Measurements from ENCODE around the gene KLHL18. TPM values are rescaled to one million over a fixed set of nuclear protein-coding genes. Genes with fewer than 3 reads are reported as not detected.
A peak's percentile ranks its signal among the peaks of the same experiment; 100 is the strongest.
"Not testable (repeated sequence)": the region's sequence is repeated elsewhere in the genome, so short reads cannot be mapped to it uniquely, and the experiment has no call there.

KLHL18 gene
- total RNA-seq, 2 donors from 2014 or later, result 23.0 to 25.1 TPM

GRCh38 chr3:47265725-47266428 is 16.9 kb upstream of the KLHL18 start:
- DNase-seq (ENCODE audit: low spot score in 2 of 2), result no peak
- no peaks in the 10 kb centered on the region for H3K36me3 Mint-ChIP-seq
- no peaks in the 10 kb centered on the region for H3K9me3 Mint-ChIP-seq
- ATAC-seq, result no peak
- no peak overlapping the region for H3K27ac Mint-ChIP-seq

- no peaks in the 10 kb centered on the region for H3K9me3 Mint-ChIP-seq
- H3K27ac Mint-ChIP-seq, result no peak overlapping the region
- ATAC-seq, result peak; percentile 45 to 87
- no peaks in the 10 kb centered on the region for H3K36me3 Mint-ChIP-seq
- DNase-seq (ENCODE audit: low spot score in 2 of 2), result peak in 1 of 2 donors; percentile 48
Measured at GRCh38 chr3:47266709-47267489, 15.8 kb upstream of the KLHL18 start.

- ATAC-seq (no peak), DNase-seq (ENCODE audit: low spot score in 2 of 2) (no peak)
- Mint-ChIP-seq H3K36me3 (no peaks in the 10 kb centered on the region), H3K9me3 (no peaks in the 10 kb centered on the region), H3K27ac (no peak overlapping the region)
Measured at GRCh38 chr3:47267490-47267824, 15.3 kb upstream of the KLHL18 start.

- no peak for ATAC-seq
- Mint-ChIP-seq H3K27ac (no peak overlapping the region), H3K36me3 (no peaks in the 10 kb centered on the region)
Measured at GRCh38 chr3:47270526-47270925, 12.2 kb upstream of the KLHL18 start.

GRCh38 chr3:47273564-47273963 is 9.2 kb upstream of the KLHL18 start:
- H3K9me3 Mint-ChIP-seq, result no peaks in the 10 kb centered on the region
- H3K36me3 Mint-ChIP-seq, result no peaks in the 10 kb centered on the region

More at GRCh38 chr3:47270526-47270925, 12.2 kb upstream of the KLHL18 start:
- H3K9me3 Mint-ChIP-seq, result no peaks in the 10 kb centered on the region
- DNase-seq (ENCODE audit: low spot score in 2 of 2), result no peak

GRCh38 chr3:47274652-47275051 is 8.1 kb upstream of the KLHL18 start:
- no peak for ATAC-seq
- DNase-seq (ENCODE audit: low spot score in 2 of 2), result no peak
- Mint-ChIP-seq H3K27ac (no peak overlapping the region), H3K9me3 (no peaks in the 10 kb centered on the region), H3K36me3 (no peaks in the 10 kb centered on the region)

More at GRCh38 chr3:47273564-47273963, 9.2 kb upstream of the KLHL18 start:
- H3K27ac Mint-ChIP-seq, result no peak overlapping the region
- no peak for ATAC-seq
- no peak for DNase-seq (ENCODE audit: low spot score in 2 of 2)

- Mint-ChIP-seq H3K36me3 (no peaks in the 10 kb centered on the region), H3K9me3 (no peaks in the 10 kb centered on the region), H3K27ac (no peak overlapping the region)
- ATAC-seq, result no peak
- no peak for DNase-seq (ENCODE audit: low spot score in 2 of 2)
Measured at GRCh38 chr3:47276558-47276957, 6.2 kb upstream of the KLHL18 start.

GRCh38 chr3:47280519-47280918 is 2.2 kb upstream of the KLHL18 start:
- DNase-seq (ENCODE audit: low spot score in 2 of 2) (no peak), ATAC-seq (no peak)
- Mint-ChIP-seq H3K27ac (no peak overlapping the region), H3K36me3 (peaks cover 12 to 17% of the 10 kb centered on the region in 2 donors), H3K9me3 (no peaks in the 10 kb centered on the region)

GRCh38 chr3:47283193-47283537 is 421 bp downstream of the KLHL18 start:
- peak in 1 of 2 donors; percentile 33 for DNase-seq (ENCODE audit: low spot score in 2 of 2)
- peak overlapping the region; percentile 99 to 100 for H3K27ac Mint-ChIP-seq
- peak in 1 of 2 donors; percentile 8 for ATAC-seq
- H3K36me3 Mint-ChIP-seq, result peaks cover 13 to 17% of the 10 kb centered on the region in 2 donors
- H3K9me3 Mint-ChIP-seq, result no peaks in the 10 kb centered on the region

GRCh38 chr3:47283591-47284364 is 1.0 kb downstream of the KLHL18 start:
- Mint-ChIP-seq H3K36me3 (peaks cover 17 to 21% of the 10 kb centered on the region in 2 donors), H3K9me3 (no peaks in the 10 kb centered on the region), H3K27ac (peak overlapping the region; percentile 99 to 100)
- peak; percentile 38 to 63 for DNase-seq (ENCODE audit: low spot score in 2 of 2)
- peak in 1 of 2 donors; percentile 40 for ATAC-seq

GRCh38 chr3:47288966-47289910 is 6.5 kb downstream of the KLHL18 start:
- peaks cover 5 to 14% of the 10 kb centered on the region in 2 donors for H3K36me3 Mint-ChIP-seq
- H3K9me3 Mint-ChIP-seq, result no peaks in the 10 kb centered on the region
- H3K27ac Mint-ChIP-seq, result peak overlapping the region in 1 of 2 donors; percentile 61
- no peak for ATAC-seq
- DNase-seq (ENCODE audit: low spot score in 2 of 2), result no peak

- ATAC-seq, result no peak
Measured at GRCh38 chr3:47291158-47291753, 8.5 kb downstream of the KLHL18 start.

GRCh38 chr3:47291754-47292420 is 9.1 kb downstream of the KLHL18 start:
- DNase-seq (ENCODE audit: low spot score in 2 of 2); H3K9me3 Mint-ChIP-seq; H3K27ac Mint-ChIP-seq; ATAC-seq: not testable (repeated sequence)
- peaks cover 5 to 14% of the 10 kb centered on the region in 2 donors for H3K36me3 Mint-ChIP-seq

More at GRCh38 chr3:47291158-47291753, 8.5 kb downstream of the KLHL18 start:
- H3K27ac Mint-ChIP-seq, result no peak overlapping the region
- no peak for DNase-seq (ENCODE audit: low spot score in 2 of 2)
- no peaks in the 10 kb centered on the region for H3K9me3 Mint-ChIP-seq
- peaks cover 5 to 14% of the 10 kb centered on the region in 2 donors for H3K36me3 Mint-ChIP-seq

GRCh38 chr3:47293822-47294221 is 11.1 kb downstream of the KLHL18 start:
- ATAC-seq (no peak), DNase-seq (ENCODE audit: low spot score in 2 of 2) (no peak)
- peak overlapping the region in 1 of 2 donors; percentile 11 for H3K27ac Mint-ChIP-seq
- H3K36me3 Mint-ChIP-seq, result peaks cover 0 to 10% of the 10 kb centered on the region in 2 donors
- H3K9me3 Mint-ChIP-seq, result no peaks in the 10 kb centered on the region

GRCh38 chr3:47294392-47294791 is 11.6 kb downstream of the KLHL18 start:
- peak overlapping the region in 1 of 2 donors; percentile 11 for H3K27ac Mint-ChIP-seq
- no peaks in the 10 kb centered on the region for H3K9me3 Mint-ChIP-seq
- ATAC-seq (no peak), DNase-seq (ENCODE audit: low spot score in 2 of 2) (no peak)
- peaks cover 0 to 10% of the 10 kb centered on the region in 2 donors for H3K36me3 Mint-ChIP-seq

Measured in activated naive CD4-positive, alpha-beta T cell treated with anti-CD3 and anti-CD28 coated beads, Interleukin-2, amount 50 U/mL, for 72 hours (primary cell).